Urothelium cell line (cell line): Measurements from ENCODE around the gene AGK.
"Not testable (repeated sequence)": the region's sequence is repeated elsewhere in the genome, so short reads cannot be mapped to it uniquely, and the experiment has no call there.

ENCODE experiments used
- DNase-seq: peaks from one replicate; pipeline ENCODE4 v3.0.0; 2011; ENCODE audit warnings: low spot score, mixed read lengths
- FAIRE-seq: peaks from 2 replicates; lab custom pipeline; 2011; peaks lifted over from hg19 to GRCh38; lab: Jason Lieb, UNC

AGK gene

DNA sequence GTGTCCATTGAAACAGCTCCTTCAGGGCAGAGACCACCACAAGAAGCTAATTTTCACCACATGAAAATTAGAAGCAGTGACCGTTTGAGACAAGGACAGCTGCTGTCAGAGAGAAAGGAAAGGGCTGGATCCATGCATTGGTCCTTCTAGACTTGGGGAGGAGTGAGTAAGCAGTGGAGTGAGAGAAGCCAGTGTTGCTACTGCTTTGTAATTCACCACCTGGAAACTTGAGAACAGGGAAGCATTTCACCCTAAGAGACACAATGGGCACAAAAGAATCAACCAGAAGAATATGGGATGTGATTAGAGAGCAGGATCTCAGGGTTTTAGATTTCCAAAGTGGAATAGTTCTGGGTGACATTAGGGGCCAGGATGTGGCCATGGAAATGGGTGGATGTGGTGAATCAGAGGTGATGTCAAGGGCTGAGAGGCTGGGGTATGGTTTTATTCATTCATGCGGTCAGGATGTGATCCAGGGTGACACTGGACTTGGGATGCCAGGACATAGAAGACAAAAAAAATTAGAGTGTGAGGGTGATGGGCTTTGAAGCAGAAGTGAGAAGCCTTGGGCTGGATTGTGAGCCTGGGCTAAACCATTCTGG, 89.1 kb downstream of the AGK start:
- FAIRE-seq, result no peak

DNA sequence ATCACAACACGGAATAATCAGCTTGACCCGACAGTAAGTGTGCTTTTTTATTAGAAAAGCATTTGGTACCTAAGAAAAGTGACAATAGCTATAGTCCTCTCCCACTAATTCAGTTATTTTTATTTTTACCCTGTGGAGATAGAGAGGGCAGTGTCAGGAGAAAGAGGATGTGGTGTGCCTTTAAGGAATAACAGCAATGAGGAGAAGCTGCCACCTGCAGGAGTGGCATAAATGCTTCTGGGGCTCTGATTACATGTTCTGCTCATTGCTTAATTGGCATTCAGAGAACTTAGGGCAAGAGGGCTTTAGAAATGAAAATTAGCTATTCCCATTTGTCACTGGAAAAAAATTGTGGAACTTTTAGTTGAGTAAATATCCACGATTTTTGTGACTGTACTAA, 90.7 kb downstream of the AGK start:
- no peak for DNase-seq
- no peak for FAIRE-seq

More for the DNA sequence above, 89.1 kb downstream of the AGK start:
- DNase-seq, result no peak

DNA sequence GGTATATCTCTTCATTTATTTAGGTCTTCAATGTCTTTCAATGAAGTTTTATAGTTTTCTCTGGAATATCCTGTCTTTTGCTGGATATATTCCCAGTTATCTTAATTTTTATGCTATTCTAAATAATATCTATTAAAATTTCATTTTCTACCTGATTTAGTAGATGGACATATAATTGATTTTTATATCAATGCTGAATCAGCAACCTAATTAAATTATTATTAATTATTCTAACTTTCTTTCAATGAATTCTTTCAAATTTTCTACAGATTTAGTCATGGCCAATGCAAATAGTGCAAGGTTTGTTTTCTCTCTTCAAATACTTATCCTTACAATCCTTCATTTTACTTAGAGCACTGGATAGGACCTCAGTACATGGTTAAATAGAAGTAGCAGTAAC, 94.0 kb downstream of the AGK start:
- DNase-seq (no peak), FAIRE-seq (no peak)

DNA sequence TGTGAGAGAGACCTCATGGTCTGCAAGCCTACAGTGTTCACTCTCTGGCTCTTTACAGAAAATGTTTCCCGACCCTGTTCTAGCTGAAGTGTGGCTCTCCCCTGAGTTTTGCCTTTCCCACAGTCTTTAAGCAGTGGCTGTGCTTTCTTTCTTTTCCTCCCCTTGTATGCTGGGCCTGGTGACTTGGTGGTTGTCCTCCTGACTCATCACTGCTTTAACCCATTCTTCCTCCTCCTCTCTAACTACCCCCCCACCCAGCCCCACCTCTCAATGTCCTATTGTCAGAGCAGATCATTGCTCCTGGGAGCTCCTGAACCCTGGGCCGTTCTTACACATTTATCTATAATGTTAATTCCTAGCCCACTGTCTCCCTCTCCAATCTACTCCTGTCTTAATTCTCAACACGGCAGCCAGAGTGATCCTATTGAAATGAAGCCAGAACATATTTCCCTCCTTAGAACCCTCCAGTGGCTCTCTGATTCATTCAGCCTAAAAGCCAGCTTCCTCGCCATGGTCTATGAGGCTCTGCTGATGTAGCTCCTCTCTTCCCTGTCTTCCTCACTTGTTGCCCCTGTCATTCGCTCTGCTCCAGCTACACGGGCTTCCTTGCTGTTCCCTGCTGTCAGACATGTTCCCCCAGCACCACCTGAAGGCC, 95.7 kb downstream of the AGK start:
- DNase-seq, result no peak
- FAIRE-seq, result no peak

DNA sequence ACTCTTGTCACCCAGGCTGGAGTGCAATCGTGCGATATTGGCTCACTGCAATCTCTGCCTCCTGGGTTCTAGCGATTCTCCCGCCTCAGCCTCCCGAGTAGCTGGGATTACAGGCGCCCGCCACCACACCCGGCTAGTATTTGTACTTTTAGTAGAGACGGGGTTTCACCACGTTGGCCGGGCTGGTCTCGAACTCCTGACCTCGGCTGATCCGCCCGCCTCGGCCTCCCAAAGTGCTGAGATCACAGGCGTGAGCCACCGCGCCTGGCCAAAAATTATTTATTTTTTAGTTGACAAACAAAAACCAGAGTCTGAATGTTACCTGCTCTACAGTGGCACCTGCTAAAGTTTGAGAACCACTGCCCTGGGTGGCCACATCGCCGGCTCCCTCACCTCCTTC, 96.5 kb downstream of the AGK start:
- not testable (repeated sequence) for FAIRE-seq

DNA sequence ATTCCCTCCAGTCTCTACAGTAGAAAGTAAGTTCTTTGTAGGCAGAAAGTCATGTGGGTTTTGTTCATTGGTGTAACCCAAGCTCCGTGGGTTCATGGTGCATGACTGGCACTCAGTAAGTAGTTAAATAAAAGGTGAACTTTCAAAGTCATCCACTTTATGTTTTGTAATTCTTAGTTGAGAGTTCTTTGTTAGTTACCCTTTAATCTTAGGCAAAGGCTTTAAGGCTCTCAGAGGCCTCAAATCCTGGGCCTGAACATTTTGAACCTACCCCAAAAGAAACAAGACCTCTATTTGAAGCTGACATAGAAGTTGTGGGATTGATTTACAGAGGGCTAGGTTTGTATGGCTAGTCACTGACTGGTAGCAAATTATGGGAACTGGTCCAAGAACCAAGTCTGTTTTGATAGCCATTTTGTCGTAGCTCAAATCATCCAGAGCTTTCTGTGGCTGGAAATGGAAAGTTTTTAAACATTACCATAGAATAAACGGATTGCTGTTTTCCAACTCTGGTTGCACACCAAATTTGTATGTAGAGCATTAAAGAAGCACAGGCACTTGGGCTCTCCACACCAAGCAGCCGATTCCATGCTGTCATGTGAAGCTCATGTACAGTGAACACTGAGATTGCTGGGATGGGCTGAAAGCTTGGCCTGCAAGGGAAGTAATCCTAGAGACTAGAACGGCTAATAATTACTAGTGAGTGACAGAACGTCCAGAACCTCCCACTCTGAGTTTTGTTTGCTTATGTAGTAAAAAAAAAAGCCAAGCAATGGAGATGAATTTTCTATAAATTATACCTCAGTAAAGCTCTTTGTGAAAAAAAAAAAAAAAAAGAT, 97.3 kb downstream of the AGK start:
- no peak for FAIRE-seq
- no peak for DNase-seq

More for the DNA sequence above, 96.5 kb downstream of the AGK start:
- not testable (repeated sequence) for DNase-seq

DNA sequence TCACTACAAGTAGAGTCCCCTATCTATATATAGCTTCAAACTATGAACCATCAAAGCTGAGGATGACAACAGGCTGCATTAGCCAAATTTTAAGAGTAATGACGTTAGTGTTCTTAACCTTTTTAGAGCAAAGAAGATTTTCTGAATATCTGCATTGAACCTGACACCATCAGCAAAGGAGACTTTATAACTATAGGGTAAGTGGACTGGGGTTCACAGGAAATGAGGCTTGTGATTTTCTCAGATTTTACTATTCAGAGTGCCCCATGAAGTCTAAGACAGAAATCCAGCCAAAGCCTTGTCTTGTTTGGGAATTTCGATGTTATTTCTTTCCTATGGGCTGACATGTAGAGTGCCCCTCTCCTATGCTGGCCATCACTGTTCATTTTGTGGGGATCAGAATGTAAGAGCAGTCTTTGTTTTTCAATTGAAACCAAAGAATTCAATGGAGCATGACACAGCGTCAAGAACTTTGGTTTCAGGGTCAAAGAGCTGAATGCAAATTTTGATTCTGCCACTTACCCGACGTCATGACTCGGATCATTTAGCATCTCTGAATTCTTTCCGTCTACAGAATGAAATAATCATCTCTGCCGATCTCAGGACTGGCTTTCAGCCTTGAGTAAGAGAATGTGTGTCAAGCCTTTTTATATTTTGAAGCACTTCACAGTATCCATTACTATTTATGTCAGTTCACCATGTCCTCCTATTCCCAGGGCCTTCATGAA, 98.1 kb downstream of the AGK start:
- no peak for DNase-seq
- FAIRE-seq, result no peak

DNA sequence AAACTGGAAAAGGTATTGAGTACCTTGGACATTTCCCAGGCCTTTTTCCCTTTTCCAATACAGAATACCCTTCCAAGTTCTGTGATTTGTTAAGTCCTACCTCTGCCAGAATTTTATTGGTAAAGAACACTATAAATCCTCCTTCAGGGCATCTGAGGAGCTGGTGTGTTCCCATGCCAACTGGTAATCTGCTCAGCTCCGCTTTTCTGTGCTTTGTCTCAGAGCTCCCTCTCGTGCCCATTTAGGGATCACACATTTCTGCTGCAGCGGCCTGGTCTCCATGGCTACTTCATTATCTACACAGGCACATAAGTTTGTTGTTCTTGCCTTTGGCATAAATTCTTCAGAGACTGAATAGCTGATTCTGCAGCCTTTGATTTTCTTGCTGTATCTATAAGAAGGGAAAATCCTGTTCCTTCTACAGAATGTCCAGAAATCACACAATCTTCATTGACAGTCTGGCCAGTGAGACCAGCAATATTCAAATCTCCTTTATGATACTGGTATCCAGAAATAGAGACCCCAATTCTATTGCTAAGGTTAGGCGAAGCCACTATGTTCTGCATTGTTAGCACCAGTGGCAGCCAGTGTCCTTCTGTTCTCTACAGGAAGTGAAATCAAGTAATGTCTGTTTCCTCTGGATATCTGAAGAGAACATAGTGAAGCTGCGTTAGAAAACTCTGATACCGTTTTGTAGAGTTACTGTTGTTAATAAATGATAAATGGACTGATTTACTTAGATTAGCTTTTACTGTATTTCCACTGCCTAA, 98.8 kb downstream of the AGK start:
- DNase-seq, result peak; percentile 52
- no peak for FAIRE-seq

DNA sequence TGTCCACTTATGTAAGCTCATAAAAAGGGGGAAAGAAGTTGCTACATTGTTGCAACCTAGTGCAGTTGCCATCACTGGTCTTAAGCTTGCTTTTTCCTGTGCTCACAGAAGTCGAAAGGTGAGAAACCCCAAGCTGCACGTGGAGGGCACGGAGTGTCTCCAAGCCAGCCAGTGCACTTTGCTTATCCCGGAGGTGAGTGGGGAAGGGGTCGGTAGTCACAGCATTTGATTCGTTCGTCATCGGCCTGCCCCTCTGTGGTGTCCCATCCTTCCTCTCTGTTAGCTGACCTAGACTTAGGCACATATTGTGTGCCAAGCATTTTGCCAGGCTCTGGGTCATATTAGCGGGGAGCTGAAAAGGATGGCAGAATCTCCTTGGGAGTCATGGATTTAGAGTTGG, 100.2 kb downstream of the AGK start:
- no peak for FAIRE-seq
- DNase-seq, result no peak

DNA sequence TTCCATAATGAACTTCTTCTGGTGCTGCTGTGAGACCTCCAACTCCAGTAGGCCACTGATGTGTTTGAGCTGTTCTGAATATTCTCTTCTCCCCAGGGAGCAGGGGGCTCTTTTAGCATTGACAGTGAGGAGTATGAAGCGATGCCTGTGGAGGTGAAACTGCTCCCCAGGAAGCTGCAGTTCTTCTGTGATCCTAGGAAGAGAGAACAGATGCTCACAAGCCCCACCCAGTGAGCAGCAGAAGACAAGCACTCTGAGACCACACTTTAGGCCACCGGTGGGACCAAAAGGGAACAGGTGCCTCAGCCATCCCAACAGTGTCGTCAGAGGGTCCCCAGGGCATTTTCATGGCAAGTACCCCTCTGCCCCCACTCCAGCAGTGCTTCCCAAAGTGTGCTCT, 101.5 kb downstream of the AGK start:
- DNase-seq, result no peak
- FAIRE-seq, result no peak

DNA sequence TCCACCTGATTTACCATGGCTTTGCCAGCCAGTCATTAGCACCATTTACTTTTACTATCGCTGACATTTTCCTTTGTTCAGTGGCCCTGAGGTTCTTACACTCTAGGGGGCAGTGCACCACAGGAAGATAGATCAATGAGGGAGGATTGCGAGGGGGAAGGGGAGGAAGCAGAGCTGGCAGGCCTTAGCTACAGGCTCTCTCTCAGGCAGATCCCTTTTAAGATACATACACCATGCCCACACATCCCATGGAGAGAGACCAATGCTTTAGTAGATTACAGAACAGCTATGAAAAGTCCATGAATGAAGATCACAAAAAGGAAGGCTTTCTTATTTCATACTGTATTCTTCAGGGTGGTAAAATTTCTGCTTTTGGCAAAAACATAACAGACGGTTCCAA, 103.3 kb downstream of the AGK start:
- FAIRE-seq (no peak), DNase-seq (peak; percentile 49)

DNA sequence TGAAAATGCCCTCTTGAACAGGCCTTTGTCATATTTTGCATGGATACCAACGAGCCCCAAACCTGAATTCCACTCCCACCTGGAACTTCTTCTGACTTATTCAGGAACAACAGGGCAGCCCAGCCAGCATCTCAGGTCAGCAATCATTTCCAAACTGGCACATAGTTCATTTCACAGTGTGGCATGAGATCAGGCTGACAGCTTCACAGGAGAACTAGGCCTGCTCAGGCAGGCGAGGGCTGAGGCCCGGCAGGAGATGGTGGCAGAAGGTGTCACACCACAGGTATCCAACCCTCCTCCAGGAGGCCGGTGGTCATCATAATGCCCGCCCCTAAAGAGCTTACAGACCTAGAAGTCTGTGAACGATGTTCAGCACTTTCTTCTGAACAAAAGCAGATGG, 108.3 kb downstream of the AGK start:
- FAIRE-seq (no peak), DNase-seq (no peak)

DNA sequence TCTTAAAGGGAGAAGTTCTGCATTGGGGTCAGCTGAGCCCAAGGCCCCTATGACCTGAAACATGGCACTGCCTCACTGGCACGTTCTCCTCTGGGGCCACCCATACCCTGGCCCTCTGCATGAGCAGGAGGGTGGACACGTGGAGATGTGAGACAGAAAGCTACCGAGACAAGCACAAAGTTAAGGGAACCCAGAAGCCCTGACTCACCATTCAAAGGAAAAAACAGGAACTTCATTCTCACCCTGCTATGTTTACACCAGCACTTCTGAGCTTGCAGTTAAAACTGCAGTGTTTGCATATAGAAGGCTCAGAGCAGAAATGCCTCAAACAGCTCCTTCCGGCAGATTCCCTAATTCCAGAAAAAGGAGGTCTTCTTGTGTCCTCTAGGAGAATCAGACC, 109.0 kb downstream of the AGK start:
- FAIRE-seq (no peak), DNase-seq (no peak)

DNA sequence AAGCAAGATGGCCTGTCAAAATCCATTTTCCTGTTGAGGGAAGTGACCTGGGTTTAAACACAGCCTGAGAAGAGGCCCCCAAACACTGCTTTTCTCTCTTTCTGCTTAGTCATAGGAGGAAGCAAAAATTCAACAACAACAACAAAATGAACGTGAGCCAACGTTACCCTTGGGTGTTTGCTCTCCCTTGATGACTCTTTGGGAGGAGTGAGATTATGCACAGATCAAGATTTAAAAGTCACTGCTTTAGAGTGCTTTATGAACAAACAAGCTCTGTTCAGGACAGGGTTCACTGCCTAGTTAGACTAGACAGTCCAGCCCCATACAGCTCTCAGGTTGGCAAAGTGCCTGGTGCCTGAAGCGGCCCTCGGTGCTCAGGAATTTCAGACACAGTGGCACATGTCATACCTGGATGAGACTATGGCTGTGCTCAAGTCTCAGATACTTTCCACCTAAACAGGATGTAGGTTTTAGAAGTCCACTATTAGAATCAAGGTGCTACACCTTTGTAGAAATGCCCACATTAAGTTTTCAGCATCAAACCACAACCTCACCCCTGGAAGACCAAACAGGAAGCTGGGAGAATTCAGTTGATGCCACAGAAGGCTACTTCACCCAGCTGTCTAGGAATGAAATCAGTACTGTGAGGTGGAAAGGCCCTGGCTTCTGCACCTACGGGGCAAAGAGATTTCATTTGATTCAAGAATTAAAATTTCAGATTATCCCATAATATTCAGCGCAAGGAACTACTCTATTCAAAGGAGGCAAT, 112.1 kb downstream of the AGK start:
- DNase-seq (no peak), FAIRE-seq (no peak)

DNA sequence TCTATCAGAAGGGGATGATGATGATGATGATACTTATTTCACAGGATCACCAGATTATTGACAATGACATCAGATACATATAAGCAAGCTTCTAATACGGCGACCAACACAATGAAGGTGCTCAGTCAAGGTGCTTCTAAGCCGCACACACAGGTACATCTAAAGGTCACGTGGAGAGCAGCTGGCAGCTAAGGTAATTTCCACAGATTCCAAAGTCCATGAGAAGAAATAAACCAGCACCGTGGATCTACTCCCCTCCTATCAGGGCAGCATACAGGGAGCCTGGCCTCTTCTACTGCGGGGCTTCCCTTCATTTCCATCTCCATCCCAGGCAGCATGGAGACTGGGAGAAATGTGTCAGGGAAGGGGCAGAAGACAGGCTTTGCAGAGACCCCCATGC, 113.2 kb downstream of the AGK start:
- FAIRE-seq, result no peak
- DNase-seq, result no peak

DNA sequence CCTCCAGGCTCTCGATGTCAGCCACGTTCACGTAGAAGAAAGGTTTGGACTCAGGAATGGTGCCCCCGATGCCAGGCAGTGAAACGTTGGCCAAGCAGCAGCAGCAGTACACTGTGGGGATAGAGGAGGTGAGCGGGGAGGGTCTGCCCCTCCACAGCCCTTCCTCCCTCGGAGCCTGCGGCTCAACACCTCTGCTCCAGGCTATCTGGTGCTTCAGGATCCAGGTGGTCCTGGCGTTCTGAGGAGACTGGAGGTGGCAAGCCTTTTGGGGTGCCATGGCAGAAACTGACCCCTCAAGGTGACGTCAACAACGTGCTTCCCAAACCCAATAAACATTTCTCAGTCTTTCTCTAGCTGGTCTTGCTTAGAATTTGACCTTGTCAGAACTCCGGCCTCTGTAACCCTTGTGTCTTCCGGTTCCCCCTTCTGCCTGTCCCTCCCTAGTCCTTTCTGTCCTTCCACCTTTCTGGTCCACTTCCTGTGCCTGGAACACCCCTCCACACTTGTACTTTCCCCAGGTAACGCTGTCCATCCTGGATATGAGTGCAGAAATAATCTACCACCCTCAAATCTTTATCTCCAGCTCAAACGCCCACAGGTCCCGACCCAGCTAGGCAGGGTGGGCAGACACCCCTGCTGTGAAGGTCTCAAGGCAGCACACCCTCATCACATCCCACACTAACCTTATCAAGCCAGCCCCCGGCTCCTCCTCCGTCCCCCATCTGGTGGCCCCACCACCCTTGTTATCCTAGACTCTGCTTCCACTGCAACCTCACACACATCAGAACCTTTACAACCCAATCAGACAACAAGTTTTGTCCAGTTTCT, 114.2 kb downstream of the AGK start:
- FAIRE-seq, result no peak
- no peak for DNase-seq

DNA sequence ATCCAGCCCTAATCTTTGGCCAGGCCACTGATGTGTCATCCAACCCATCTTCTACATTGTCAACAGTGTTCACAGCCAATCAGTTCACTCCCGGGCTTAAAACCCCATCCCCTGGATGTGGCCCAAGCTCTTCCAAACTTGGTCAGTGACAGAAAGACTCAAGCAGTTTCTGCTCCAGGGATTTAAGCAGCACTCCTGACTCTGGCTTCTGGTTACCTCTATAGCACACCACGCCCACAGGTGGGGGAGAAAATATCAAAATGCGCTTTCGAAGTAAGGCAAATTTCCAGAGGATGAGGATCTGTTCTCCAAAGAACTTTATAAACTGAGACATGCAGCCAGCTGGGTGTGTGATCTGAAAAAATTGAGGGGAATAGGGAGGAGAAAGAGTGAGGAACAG, 114.9 kb downstream of the AGK start:
- DNase-seq, result no peak
- no peak for FAIRE-seq

DNA sequence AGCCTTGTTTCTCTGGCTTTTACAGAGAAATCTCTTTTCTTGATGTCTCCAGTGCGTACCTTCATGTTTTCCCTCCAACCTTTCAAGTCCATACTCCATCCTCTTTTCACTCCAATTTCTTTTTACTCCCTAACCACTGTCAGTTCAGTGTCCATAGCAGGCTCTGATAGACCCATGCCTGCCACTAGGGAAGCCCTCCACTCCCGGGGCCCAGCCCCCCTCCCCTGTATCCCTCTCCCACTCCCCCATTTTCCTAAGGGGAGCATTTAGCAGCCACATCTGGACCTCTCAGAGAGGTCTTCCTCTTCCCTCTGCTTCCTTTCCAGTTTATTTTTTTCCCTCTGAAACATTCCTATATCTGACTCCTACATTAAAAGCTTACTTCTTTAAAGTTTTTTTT, 117.6 kb downstream of the AGK start:
- DNase-seq (no peak), FAIRE-seq (no peak)
